GM19193 (cell line): ENCODE data around the gene SSTR1.

Experiments
- POLR2A ChIP-seq: IDR thresholded peaks from 4 replicates; pipeline ENCODE4 v1.6.1; 2011; ENCODE audit not compliant: insufficient read depth, insufficient read length; ENCODE audit errors: extremely low read depth

The SSTR1 gene

DNA sequence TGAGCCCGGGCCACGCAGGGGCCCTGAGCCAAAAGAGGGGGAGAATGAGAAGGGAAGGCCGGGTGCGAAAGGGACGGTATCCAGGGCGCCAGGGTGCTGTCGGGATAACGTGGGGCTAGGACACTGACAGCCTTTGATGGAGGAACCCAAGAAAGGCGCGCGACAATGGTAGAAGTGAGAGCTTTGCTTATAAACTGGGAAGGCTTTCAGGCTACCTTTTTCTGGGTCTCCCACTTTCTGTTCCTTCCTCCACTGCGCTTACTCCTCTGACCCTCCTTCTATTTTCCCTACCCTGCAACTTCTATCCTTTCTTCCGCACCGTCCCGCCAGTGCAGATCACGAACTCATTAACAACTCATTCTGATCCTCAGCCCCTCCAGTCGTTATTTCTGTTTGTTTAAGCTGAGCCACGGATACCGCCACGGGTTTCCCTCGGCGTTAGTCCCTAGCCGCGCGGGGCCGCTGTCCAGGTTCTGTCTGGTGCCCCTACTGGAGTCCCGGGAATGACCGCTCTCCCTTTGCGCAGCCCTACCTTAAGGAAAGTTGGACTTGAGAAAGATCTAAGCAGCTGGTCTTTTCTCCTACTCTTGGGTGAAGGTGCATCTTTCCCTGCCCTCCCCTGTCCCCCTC lies 3.0 kb downstream of the SSTR1 start:
- no peak for TF ChIP-seq POLR2A

- TF ChIP-seq POLR2A: no peak
Observed at GRCh38 chr14:38211255-38211735, 3.6 kb downstream of the SSTR1 start.

- TF ChIP-seq POLR2A: no peak
Observed at GRCh38 chr14:38212111-38212510, 4.4 kb downstream of the SSTR1 start.

GRCh38 chr14:38213001-38213400 lies 5.3 kb downstream of the SSTR1 start:
- TF ChIP-seq POLR2A: no peak

DNA sequence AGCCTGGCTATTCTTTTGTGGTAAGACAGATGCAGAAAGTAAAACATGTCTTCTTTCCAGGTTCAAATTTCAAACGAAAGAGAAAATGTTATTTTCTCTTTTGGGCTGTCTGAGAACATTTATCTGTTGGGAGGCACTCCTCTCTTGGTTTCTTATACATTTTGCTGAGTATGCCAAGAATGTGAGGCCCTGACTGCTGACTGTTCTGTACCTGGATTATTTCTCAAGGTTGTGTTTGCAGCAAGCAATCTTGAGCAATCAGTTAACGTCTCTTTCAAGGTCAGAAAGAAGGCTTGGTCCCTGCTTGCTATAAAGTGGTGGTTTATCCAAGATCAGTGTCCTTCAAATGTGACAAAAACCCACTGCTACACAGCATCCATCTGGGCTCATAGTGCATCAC lies 9.8 kb downstream of the SSTR1 start:
- TF ChIP-seq POLR2A: no peak

- TF ChIP-seq POLR2A: no peak
Observed at GRCh38 chr14:38221077-38221476, 13.4 kb downstream of the SSTR1 start.

GRCh38 chr14:38224338-38224737 lies 16.6 kb downstream of the SSTR1 start:
- no peak for TF ChIP-seq POLR2A

- no peak for TF ChIP-seq POLR2A
Observed at GRCh38 chr14:38225946-38226345, 18.2 kb downstream of the SSTR1 start.

GRCh38 chr14:38226366-38226765 lies 18.7 kb downstream of the SSTR1 start:
- no peak for TF ChIP-seq POLR2A

- TF ChIP-seq POLR2A: no peak
Observed at GRCh38 chr14:38233218-38233617, 25.5 kb downstream of the SSTR1 start.

DNA sequence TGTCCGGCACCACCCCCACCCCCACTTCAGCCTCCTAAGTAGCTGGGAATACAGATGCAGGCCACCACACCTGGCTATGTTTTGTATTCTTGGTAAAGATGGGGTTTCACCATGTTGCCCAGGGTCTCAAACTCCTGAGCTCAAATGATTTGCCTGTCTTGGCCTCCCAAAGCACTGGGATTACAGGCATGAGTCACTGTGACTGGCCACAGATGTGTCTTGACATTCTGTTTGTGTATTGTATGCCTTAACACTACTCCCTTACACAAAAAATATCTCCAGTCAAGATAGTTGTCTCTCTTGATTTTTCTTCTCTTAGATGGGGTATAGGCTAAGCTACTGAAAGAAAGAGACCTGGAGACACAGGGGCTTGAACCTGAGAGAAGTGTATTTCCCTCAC lies 30.6 kb downstream of the SSTR1 start:
- TF ChIP-seq POLR2A: no peak

DNA sequence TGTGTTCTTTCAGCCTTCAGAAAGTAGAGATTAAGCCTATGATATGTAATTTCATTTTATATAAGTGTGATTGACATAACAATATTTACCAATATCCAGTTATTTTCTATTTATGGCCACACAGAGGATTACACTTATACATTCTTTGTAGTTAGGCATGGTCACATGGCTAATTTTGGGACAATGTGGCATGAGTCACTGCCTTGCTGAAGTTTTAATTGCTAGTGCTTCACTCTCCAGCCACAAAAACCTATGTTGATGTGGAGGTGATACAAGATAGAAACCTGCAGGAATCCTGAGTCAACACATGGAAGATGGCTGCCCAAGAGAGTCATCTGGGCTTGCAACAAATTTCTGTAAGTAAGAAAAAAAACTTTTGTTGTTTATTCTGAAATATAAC lies 31.2 kb downstream of the SSTR1 start:
- TF ChIP-seq POLR2A: no peak

GRCh38 chr14:38243696-38244240 lies 36.1 kb downstream of the SSTR1 start:
- no peak for TF ChIP-seq POLR2A

- TF ChIP-seq POLR2A: no peak
Observed at GRCh38 chr14:38248321-38249028, 40.8 kb downstream of the SSTR1 start.

DNA sequence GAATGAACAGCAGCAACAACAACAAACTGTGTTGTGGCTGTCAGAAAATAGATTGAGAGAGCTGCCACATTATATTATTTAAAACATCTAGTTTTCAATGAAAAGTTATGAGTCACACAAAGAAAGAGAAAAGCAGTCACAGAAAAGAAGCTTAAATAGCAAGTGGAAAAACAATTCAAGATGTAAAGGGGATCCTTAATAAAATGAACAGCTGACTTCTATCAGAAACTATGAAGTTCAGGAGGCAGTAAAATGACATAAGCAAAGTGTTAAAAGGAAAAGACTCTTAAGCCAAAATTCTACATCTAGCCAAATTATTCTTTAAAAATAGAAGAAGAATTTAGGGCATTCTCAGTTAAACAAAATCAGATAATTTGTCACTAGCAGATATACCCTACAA lies 42.6 kb downstream of the SSTR1 start:
- no peak for TF ChIP-seq POLR2A
